NB4 (cell line): ENCODE results near the gene SURF2.

Source experiments
- DNase-seq: peaks from one replicate; pipeline ENCODE4 v3.0.0; 2010; ENCODE audit warnings: low read depth
- H3K4me3 ChIP-seq: one replicate; pipeline ENCODE4 v1.5.1; 2011; ENCODE audit warnings: mild to moderate bottlenecking, low read depth, low read length, moderate library complexity
- CTCF ChIP-seq: IDR thresholded peaks from one replicate; pipeline ENCODE4 v1.5.1; 2012; ENCODE audit warnings: low read depth, low read length
- MAX ChIP-seq: IDR thresholded peaks from 2 replicates; pipeline ENCODE4 v1.6.1; 2011; ENCODE audit warnings: low read depth, low read length
- MYC ChIP-seq: IDR thresholded peaks from 2 replicates; pipeline ENCODE4 v1.6.1; 2011; ENCODE audit warnings: low read depth, low read length
- POLR2A ChIP-seq: IDR thresholded peaks from 2 replicates; pipeline ENCODE4 v1.6.1; 2011; ENCODE audit warnings: mild to moderate bottlenecking; ENCODE audit not compliant: insufficient read length; ENCODE audit errors: extremely low read depth

SURF2 gene

GRCh38 chr9:133341369-133342068 is 14.8 kb upstream of the SURF2 start:
- peak; percentile 77 for DNase-seq
- TF ChIP-seq POLR2A (no peak), MAX (peak; percentile 96), CTCF (no peak), MYC (peak; percentile 95)
- H3K4me3 ChIP-seq = no peak overlapping the region

GRCh38 chr9:133342069-133342406 is 14.3 kb upstream of the SURF2 start:
- H3K4me3 ChIP-seq = no peak overlapping the region
- no peak for DNase-seq
- TF ChIP-seq MAX = no peak
- no peak for TF ChIP-seq MYC
- peak; percentile 31 for TF ChIP-seq CTCF

GRCh38 chr9:133342570-133342969 is 13.8 kb upstream of the SURF2 start:
- TF ChIP-seq POLR2A = no peak
- TF ChIP-seq CTCF = peak; percentile 22
- DNase-seq = peak; percentile 39
- no peak overlapping the region for H3K4me3 ChIP-seq

GRCh38 chr9:133344071-133344470 is 12.3 kb upstream of the SURF2 start:
- no peak overlapping the region for H3K4me3 ChIP-seq
- DNase-seq = no peak
- TF ChIP-seq CTCF (no peak), POLR2A (no peak), MAX (no peak), MYC (no peak)

GRCh38 chr9:133344979-133345378 is 11.4 kb upstream of the SURF2 start:
- no peak overlapping the region for H3K4me3 ChIP-seq
- TF ChIP-seq CTCF (no peak), MYC (no peak), POLR2A (no peak), MAX (no peak)
- no peak for DNase-seq

- TF ChIP-seq MAX (no peak), MYC (no peak), CTCF (no peak), POLR2A (no peak)
- no peak overlapping the region for H3K4me3 ChIP-seq
- no peak for DNase-seq
Observed at GRCh38 chr9:133345596-133345995, 10.8 kb upstream of the SURF2 start.
